PC-3 (cell line): ENCODE measurements around the gene TMEM141. TPM values are rescaled to one million over a fixed set of nuclear protein-coding genes. Genes with fewer than 3 reads are reported as not detected.

ENCODE experiments used
- ATAC-seq: fragments of 200-7000 bp; cut with Tn5 transposase; 2 replicates; pipeline ENCODE4 v1.9.1; 2020; ENCODE audit warnings: mild to moderate bottlenecking, moderate library complexity
- BruUV-seq: library from RNA; stranded (reverse); fragments of 400-500 nt; replicated peaks from 2 replicates; lab custom pipeline; 2021; lab: Mats Ljungman, UMichigan
- CTCF ChIA-PET: fragments of 300-600 bp; sonication (Branson Sonifier 250); formaldehyde crosslinking; loops from one replicate; lab custom pipeline; 2022; ENCODE audit warnings: antibody characterized with exemption; lab: Charles Lee
- POLR2A ChIA-PET: fragments of 300-600 bp; sonication (Branson Sonifier 250); formaldehyde crosslinking; loops from one replicate; lab custom pipeline; 2022; ENCODE audit warnings: antibody characterized with exemption; ENCODE audit not compliant: unreplicated experiment; lab: Charles Lee
- DNase-seq: peaks from one replicate; pipeline ENCODE4 v3.0.0-alpha.2; 2015
- H2AFZ ChIP-seq: fragments of 300-600 bp; sonication (generic); 2 replicates; pipeline ENCODE4 v1.6.0; 2016; ENCODE audit warnings: antibody characterized with exemption, low read length
- H3F3A ChIP-seq: fragments of 300-600 bp; sonication (generic); one replicate; pipeline ENCODE4 v1.6.0; 2017; ENCODE audit warnings: antibody characterized with exemption, low read length, control low read depth, mild to moderate bottlenecking; ENCODE audit not compliant: unreplicated experiment
- H3K27ac ChIP-seq: fragments of 300-600 bp; sonication (generic); 2 replicates; pipeline ENCODE4 v1.5.1; 2016; ENCODE audit warnings: mild to moderate bottlenecking, low read length
- H3K27me3 ChIP-seq: fragments of 300-600 bp; sonication (generic); 2 replicates; pipeline ENCODE4 v1.6.1; 2016; ENCODE audit warnings: low read length, mixed read lengths
- H3K36me3 ChIP-seq: fragments of 300-600 bp; sonication (generic); 2 replicates; pipeline ENCODE4 v1.6.1; 2016; ENCODE audit warnings: low read depth, mixed run types, low read length, mixed read lengths
- H3K4me1 ChIP-seq: fragments of 300-600 bp; sonication (generic); 2 replicates; pipeline ENCODE4 v1.5.1; 2016; ENCODE audit warnings: low read length; ENCODE audit not compliant: insufficient read depth
- H3K4me2 ChIP-seq: fragments of 300-600 bp; sonication (generic); 2 replicates; pipeline ENCODE4 v1.6.0; 2016; ENCODE audit warnings: low read length
- H3K4me3 ChIP-seq: fragments of 300-600 bp; sonication (generic); 2 replicates; pipeline ENCODE4 v1.5.1; 2016; ENCODE audit warnings: mild to moderate bottlenecking, low read length, mixed read lengths
- H3K79me2 ChIP-seq: fragments of 300-600 bp; sonication (generic); 2 replicates; pipeline ENCODE4 v1.6.1; 2017; ENCODE audit warnings: low read length, mixed read lengths
- H3K9ac ChIP-seq: fragments of 300-600 bp; sonication (generic); 2 replicates; pipeline ENCODE4 v1.6.0; 2016; ENCODE audit warnings: mild to moderate bottlenecking, low read length
- H3K9me2 ChIP-seq: fragments of 300-600 bp; sonication (generic); replicated peaks from 2 replicates; pipeline ENCODE4 v1.6.1; 2016; ENCODE audit warnings: mixed run types, low read length, mixed read lengths
- H3K9me3 ChIP-seq: fragments of 300-600 bp; sonication (generic); 2 replicates; pipeline ENCODE4 v1.6.1; 2016; ENCODE audit warnings: low read length, mixed read lengths
- H4K20me1 ChIP-seq: fragments of 300-600 bp; sonication (generic); 2 replicates; pipeline ENCODE4 v1.6.1; 2016; ENCODE audit warnings: low read length, mixed read lengths
- EZH2 ChIP-seq: fragments of 300-600 bp; sonication (generic); IDR thresholded peaks from one replicate; pipeline ENCODE4 v1.6.1; 2017; ENCODE audit warnings: antibody characterized with exemption, mild to moderate bottlenecking, low read length; ENCODE audit not compliant: unreplicated experiment
- EZH2phosphoT487 ChIP-seq: fragments of 300-600 bp; sonication (generic); IDR thresholded peaks from 2 replicates; pipeline ENCODE4 v1.6.1; 2018; ENCODE audit warnings: mild to moderate bottlenecking, antibody characterized with exemption, low read length, borderline replicate concordance
- intact Hi-C: fragments of 100-400 bp; cut with micrococcal nuclease; formaldehyde crosslinking; loops from 2 replicates; pipeline ENCODE4 v1.9.0; 2023
- total RNA-seq: library from RNA; depleted of rRNA; stranded (reverse); fragments of >200 nt; gene quantifications from 2 replicates; pipeline ENCODE4 v1.2.3, GENCODE V29; 2014
- TF ChIP-seq, protein P1 (sequence below): fragments of 300-600 bp; sonication (generic); conservative IDR thresholded peaks from 2 replicates; pipeline ENCODE4 v1.5.1; 2017; ENCODE audit warnings: antibody characterized with exemption, low read depth, mild to moderate bottlenecking, low read length

TMEM141 gene
- total RNA-seq, 1 experiment from 2014 or later = 101 TPM

DNA sequence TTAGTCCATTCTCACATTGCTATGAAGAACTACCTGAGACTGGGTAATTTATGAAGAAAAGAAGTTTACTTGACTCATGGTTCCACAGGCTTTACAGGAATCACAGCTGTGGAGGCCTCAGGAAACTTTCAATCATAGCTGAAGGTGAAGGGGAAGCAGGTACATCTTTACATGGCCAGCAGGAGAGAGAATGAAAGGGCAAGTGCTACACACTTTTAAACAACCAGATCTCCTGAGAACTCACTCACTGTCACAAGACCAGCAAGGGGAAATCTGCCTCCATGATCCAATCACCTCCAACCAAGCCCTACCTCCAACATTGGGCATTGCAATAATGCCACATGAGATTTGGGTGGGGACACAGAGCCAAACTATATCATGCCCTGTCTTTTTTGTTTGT lies 39.3 kb upstream of the TMEM141 start:
- Histone ChIP-seq H3K36me3 (no peaks in the 10 kb centered on the region), H3K4me1 (no peaks in the 10 kb centered on the region), H3K27ac (no peak overlapping the region), H3K27me3 (no peaks in the 10 kb centered on the region), H3K79me2 (no peaks in the 10 kb centered on the region), H2AFZ (no peak overlapping the region), H3F3A (no peaks in the 10 kb centered on the region), H3K4me2 (no peak overlapping the region), H3K9me3 (no peaks in the 10 kb centered on the region), H3K9me2 (no peaks in the 10 kb centered on the region), H4K20me1 (no peaks in the 10 kb centered on the region), H3K9ac (no peak overlapping the region), H3K4me3 (no peak overlapping the region)
- TF ChIP-seq EZH2 (no peak), EZH2phosphoT487 (no peak)
- TF ChIP-seq, protein P1, sequence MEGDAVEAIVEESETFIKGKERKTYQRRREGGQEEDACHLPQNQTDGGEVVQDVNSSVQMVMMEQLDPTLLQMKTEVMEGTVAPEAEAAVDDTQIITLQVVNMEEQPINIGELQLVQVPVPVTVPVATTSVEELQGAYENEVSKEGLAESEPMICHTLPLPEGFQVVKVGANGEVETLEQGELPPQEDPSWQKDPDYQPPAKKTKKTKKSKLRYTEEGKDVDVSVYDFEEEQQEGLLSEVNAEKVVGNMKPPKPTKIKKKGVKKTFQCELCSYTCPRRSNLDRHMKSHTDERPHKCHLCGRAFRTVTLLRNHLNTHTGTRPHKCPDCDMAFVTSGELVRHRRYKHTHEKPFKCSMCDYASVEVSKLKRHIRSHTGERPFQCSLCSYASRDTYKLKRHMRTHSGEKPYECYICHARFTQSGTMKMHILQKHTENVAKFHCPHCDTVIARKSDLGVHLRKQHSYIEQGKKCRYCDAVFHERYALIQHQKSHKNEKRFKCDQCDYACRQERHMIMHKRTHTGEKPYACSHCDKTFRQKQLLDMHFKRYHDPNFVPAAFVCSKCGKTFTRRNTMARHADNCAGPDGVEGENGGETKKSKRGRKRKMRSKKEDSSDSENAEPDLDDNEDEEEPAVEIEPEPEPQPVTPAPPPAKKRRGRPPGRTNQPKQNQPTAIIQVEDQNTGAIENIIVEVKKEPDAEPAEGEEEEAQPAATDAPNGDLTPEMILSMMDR = no peak
- ChIA-PET CTCF (no interaction called here), POLR2A (no interaction called here)
- ATAC-seq = no peak
- intact Hi-C loops = no loop called here
- DNase-seq = no peak
- no TSS peak for BruUV-seq

DNA sequence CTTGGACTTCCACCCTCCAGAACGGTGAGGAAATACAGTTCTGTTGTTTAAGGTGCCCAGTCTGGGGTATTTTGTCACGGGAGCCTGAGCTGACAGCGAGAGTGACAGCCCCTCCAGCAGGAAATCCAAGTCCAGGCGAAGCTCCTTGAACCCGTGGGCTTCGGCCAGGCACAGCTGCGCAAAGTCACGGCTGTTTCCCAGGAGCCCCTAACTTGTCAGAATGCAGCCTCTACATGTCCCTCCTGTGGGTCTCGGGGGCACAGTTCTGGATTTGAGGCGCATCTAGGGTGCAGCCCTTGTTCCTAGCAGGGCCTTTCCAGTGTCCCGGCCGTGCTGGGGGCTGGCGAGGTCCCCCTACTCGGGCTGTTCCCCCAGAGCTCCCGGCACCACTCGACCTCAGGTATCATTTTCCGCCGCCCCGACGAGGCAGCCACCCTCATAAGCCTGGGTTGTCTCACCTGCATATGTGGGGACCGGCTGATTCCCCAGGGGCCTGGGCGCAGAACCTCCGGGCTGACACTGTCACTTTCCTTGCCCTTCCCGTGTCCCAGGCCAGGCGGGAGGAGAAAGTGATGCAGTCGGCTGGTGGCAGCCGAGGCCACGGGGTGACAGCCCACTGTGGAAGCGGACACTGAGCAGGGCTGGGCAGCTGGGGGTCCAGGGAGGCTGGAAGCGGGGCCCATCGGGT lies 37.6 kb upstream of the TMEM141 start:
- Histone ChIP-seq H3K9me3 (no peaks in the 10 kb centered on the region), H4K20me1 (no peaks in the 10 kb centered on the region), H3K36me3 (no peaks in the 10 kb centered on the region), H2AFZ (no peak overlapping the region), H3K27ac (no peak overlapping the region), H3F3A (no peaks in the 10 kb centered on the region), H3K4me2 (no peak overlapping the region), H3K4me3 (no peak overlapping the region), H3K27me3 (no peaks in the 10 kb centered on the region), H3K4me1 (no peaks in the 10 kb centered on the region), H3K79me2 (no peaks in the 10 kb centered on the region), H3K9me2 (no peaks in the 10 kb centered on the region), H3K9ac (no peak overlapping the region)
- DNase-seq (no peak), ATAC-seq (no peak)
- intact Hi-C loops = no loop called here
- ChIA-PET CTCF (no interaction called here), POLR2A (no interaction called here)
- no TSS peak for BruUV-seq
- TF ChIP-seq EZH2phosphoT487 (no peak), EZH2 (no peak)
- TF ChIP-seq, protein P1 = no peak

DNA sequence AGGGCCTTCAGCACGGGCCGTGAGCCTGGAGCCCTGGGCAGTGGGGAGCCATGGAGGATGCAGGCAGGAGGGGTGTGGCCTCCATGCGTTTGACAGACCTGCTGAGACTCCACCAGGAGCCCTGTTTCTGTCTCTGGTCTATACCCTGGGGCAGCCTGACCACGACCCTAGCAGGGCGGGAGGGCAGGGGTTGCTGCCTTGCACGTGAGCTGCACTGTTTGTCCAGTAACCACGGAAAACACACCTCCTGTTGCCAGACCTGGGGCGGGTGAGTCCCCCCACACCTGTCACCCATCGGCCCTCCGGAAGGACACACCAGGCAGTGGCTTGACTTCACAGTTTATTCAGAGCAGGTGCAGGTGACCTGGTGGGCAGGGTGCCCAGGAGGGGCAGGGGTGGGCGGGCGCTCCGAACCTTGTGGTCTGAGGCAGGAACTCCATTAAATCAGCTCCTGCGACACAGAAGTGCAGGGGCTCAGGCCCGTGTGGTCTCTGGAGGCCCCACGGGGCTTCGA lies 37.0 kb upstream of the TMEM141 start:
- intact Hi-C loops = no loop called here
- ATAC-seq (no peak), DNase-seq (no peak)
- no peaks in the 10 kb centered on the region for H3K9me2 ChIP-seq
- no TSS peak for BruUV-seq
- no peak for TF ChIP-seq EZH2
- TF ChIP-seq, protein P1 = no peak
- no peak for TF ChIP-seq EZH2phosphoT487
- no peak overlapping the region for H3K4me3 ChIP-seq
- no peak overlapping the region for H3K27ac ChIP-seq
- no peaks in the 10 kb centered on the region for H3K36me3 ChIP-seq
- H3K4me1 ChIP-seq = no peaks in the 10 kb centered on the region
- POLR2A ChIA-PET = no interaction called here
- H3K27me3 ChIP-seq = no peaks in the 10 kb centered on the region
- no peak overlapping the region for H3K9ac ChIP-seq
- CTCF ChIA-PET = no interaction called here
- no peaks in the 10 kb centered on the region for H3K9me3 ChIP-seq
- H2AFZ ChIP-seq = no peak overlapping the region
- H3F3A ChIP-seq = no peaks in the 10 kb centered on the region
- H3K4me2 ChIP-seq = no peak overlapping the region
- no peaks in the 10 kb centered on the region for H3K79me2 ChIP-seq
- no peaks in the 10 kb centered on the region for H4K20me1 ChIP-seq
